ENCODE results near the gene PKMYT1. TPM values are rescaled to one million over a fixed set of nuclear protein-coding genes. Genes with fewer than 3 reads are reported as not detected.

Gene PKMYT1
- total and polyA plus RNA-seq, 7 donors = 0.27 to 3.7 (median 0.84) TPM

- H3K9me3 ChIP-seq = no peaks in the 10 kb centered on the region
- no peaks in the 10 kb centered on the region for H3K27me3 ChIP-seq (ENCODE audit: insufficient read depth in 3 of 3, low read length in 2 of 3)
- WGBS, 3 donors = 94 to 95% (median 95%) methylated on average over 11 to 12 of the region's 12 CpGs
- no peak for TF ChIP-seq CTCF (IDR thresholded peaks at IDR 0.05)
- DNase-seq (no peak), ATAC-seq (no peak)
- H3K27ac ChIP-seq = no peak overlapping the region
- no peak overlapping the region for H3K4me3 ChIP-seq
- no peaks in the 10 kb centered on the region for H3K4me1 ChIP-seq
- H3K36me3 ChIP-seq (ENCODE audit: insufficient read depth in 1 of 2, low read depth in 1 of 2) = peaks cover 4 to 93% of the 10 kb centered on the region in 2 donors
- intact Hi-C loops (cut with DNase I) = no loop called here
Measured at GRCh38 chr16:2938206-2938605, 42.0 kb downstream of the PKMYT1 start.

GRCh38 chr16:2937170-2937569 is 43.1 kb downstream of the PKMYT1 start:
- H3K4me3 ChIP-seq = no peak overlapping the region
- intact Hi-C loops (cut with DNase I) = no loop called here
- no peak for TF ChIP-seq CTCF (IDR thresholded peaks at IDR 0.05)
- no peaks in the 10 kb centered on the region for H3K9me3 ChIP-seq
- DNase-seq (no peak), ATAC-seq (no peak)
- H3K4me1 ChIP-seq = no peaks in the 10 kb centered on the region
- no peaks in the 10 kb centered on the region for H3K27me3 ChIP-seq (ENCODE audit: insufficient read depth in 3 of 3, low read length in 2 of 3)
- 86 to 90% (median 87%) methylated on average over 20 to 24 of the region's 24 CpGs for WGBS, 3 donors
- H3K36me3 ChIP-seq (ENCODE audit: insufficient read depth in 1 of 2, low read depth in 1 of 2) = peaks cover 4 to 95% of the 10 kb centered on the region in 2 donors
- no peak overlapping the region for H3K27ac ChIP-seq

- intact Hi-C loops (cut with DNase I) = no loop called here
- H3K9me3 ChIP-seq = no peaks in the 10 kb centered on the region
- DNase-seq (no peak), ATAC-seq (no peak)
- no peak for TF ChIP-seq CTCF (IDR thresholded peaks at IDR 0.05)
- no peak overlapping the region for H3K4me3 ChIP-seq
- no peaks in the 10 kb centered on the region for H3K27me3 ChIP-seq (ENCODE audit: insufficient read depth in 3 of 3, low read length in 2 of 3)
- WGBS, 3 donors = 91 to 94% (median 91%) methylated on average over 22 of the region's 22 CpGs
- no peaks in the 10 kb centered on the region for H3K4me1 ChIP-seq
- H3K27ac ChIP-seq = no peak overlapping the region
- H3K36me3 ChIP-seq (ENCODE audit: insufficient read depth in 1 of 2, low read depth in 1 of 2) = peaks cover 4 to 92% of the 10 kb centered on the region in 2 donors
Measured at GRCh38 chr16:2936436-2937011, 43.7 kb downstream of the PKMYT1 start.

- intact Hi-C loops (cut with DNase I) = no loop called here
- Histone ChIP-seq H3K27me3 (ENCODE audit: insufficient read depth in 3 of 3, low read length in 2 of 3) (no peaks in the 10 kb centered on the region), H3K36me3 (ENCODE audit: insufficient read depth in 1 of 2, low read depth in 1 of 2) (peaks cover 4 to 92% of the 10 kb centered on the region in 2 donors), H3K4me3 (no peak overlapping the region), H3K27ac (no peak overlapping the region), H3K4me1 (no peaks in the 10 kb centered on the region), H3K9me3 (no peaks in the 10 kb centered on the region)
- no peak for DNase-seq
- no peak for ATAC-seq
- no peak for TF ChIP-seq CTCF (IDR thresholded peaks at IDR 0.05)
- 82 to 89% (median 87%) methylated on average over 15 of the region's 15 CpGs for WGBS, 3 donors
Measured at GRCh38 chr16:2934450-2934849, 45.8 kb downstream of the PKMYT1 start.

- no peak for DNase-seq
- 82 to 91% (median 88%) methylated on average over 17 to 22 of the region's 22 CpGs for WGBS, 3 donors
- TF ChIP-seq CTCF (IDR thresholded peaks at IDR 0.05) = no peak
- no peak overlapping the region for H3K4me3 ChIP-seq
- H3K27ac ChIP-seq = no peak overlapping the region
- H3K36me3 ChIP-seq (ENCODE audit: insufficient read depth in 1 of 2, low read depth in 1 of 2) = peaks cover 4 to 90% of the 10 kb centered on the region in 2 donors
- ATAC-seq = no peak
- no peaks in the 10 kb centered on the region for H3K4me1 ChIP-seq
- H3K27me3 ChIP-seq (ENCODE audit: insufficient read depth in 3 of 3, low read length in 2 of 3) = no peaks in the 10 kb centered on the region
- H3K9me3 ChIP-seq = no peaks in the 10 kb centered on the region
- intact Hi-C loops (cut with DNase I) = no loop called here
Measured at GRCh38 chr16:2933701-2934100, 46.5 kb downstream of the PKMYT1 start.
